ENCODE data around the gene CIDEB. TPM values are rescaled to one million over a fixed set of nuclear protein-coding genes. Genes with fewer than 3 reads are reported as not detected.

Gene CIDEB
- total and polyA plus RNA-seq, 2 of the 8 experiments (the other 6 are each of a cell fraction or from before 2014, with no cell fraction given), result 0.11 TPM; not detected in 1

DNA sequence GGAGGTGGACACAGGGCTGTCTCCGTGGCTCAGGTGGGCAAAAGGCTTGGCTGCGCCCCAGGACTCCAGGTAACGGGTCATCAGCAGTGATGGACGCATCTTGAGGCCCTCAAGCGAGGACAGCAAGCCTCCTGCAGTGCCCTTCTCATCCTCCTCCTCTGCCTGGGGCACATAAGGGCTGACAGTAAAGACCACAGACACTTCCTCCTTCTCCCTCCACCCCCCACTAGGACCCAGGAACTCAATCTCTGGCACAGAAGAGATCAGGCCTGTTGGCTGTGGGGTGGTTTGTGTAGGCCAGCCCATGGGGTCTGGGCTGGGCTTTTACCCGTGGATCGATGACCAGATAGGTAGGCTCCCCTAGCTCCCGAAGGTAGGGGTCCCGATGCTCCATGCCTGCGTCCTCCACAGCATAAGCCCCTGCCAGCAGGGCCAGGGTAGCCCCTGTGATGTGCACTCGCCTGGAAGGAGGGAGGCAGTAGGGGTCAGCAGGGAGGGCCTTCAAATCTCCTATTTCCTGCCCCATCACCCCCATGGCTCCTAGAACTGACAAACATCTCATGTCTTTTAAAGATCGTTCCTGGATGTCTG lies 21.4 kb upstream of the CIDEB start:
- Histone ChIP-seq H3K56ac (replicated peaks; ENCODE audit: insufficient read length, low read depth, low read length) (no peak overlapping the region), H3K79me2 (ENCODE audit: control insufficient read depth in 1 of 2, insufficient read depth in 2 of 2, low read length in 2 of 2) (no peaks in the 10 kb centered on the region), H3K18ac (ENCODE audit: extremely low read depth, low read length) (no peak overlapping the region), H3K23ac (ENCODE audit: insufficient read length) (no peak overlapping the region), H3K27ac (ENCODE audit: low read depth, low read length) (no peak overlapping the region), H2BK15ac (ENCODE audit: low read length) (peak overlapping the region; percentile 1; the same call in 1 of the 2 replicates), H2BK120ac (replicated peaks; ENCODE audit: low read depth, low read length) (no peak overlapping the region), H4K91ac (replicated peaks; ENCODE audit: insufficient read length, low read length) (no peak overlapping the region), H2BK5ac (ENCODE audit: low read depth, low read length) (no peak overlapping the region), H3K79me1 (ENCODE audit: low read depth, low read length) (no peaks in the 10 kb centered on the region), H3K4ac (replicated peaks; ENCODE audit: insufficient read length, low read depth, low read length) (no peak overlapping the region), H3K23me2 (ENCODE audit: low read depth, low read length) (peaks cover 8% of the 10 kb centered on the region), H4K20me1 (replicated peaks in 1 of 2; ENCODE audit: control insufficient read depth in 1 of 2, insufficient read depth in 2 of 2, low read length in 2 of 2) (no peaks in the 10 kb centered on the region), H2BK12ac (ENCODE audit: low read depth, low read length) (no peak overlapping the region), H3K4me3 (ENCODE audit: extremely low read depth in 1 of 4, insufficient read depth in 2 of 4, low read depth in 3 of 4, low read length in 4 of 4) (no peak overlapping the region), H4K5ac (ENCODE audit: insufficient read length, low read depth, low read length) (no peak overlapping the region), H3K9ac (replicated peaks in 1 of 4; ENCODE audit: extremely low read depth in 1 of 4, low read depth in 3 of 4, low read length in 3 of 4) (no peak overlapping the region), H2AFZ (ENCODE audit: low read length) (no peak overlapping the region), H3K36me3 (ENCODE audit: control insufficient read depth in 2 of 4, insufficient read depth in 4 of 4, low read length in 3 of 4) (no peaks in the 10 kb centered on the region), H2AK5ac (ENCODE audit: low read depth, low read length) (no peak overlapping the region), H3K14ac (ENCODE audit: insufficient read length) (no peak overlapping the region), H4K8ac (ENCODE audit: extremely low read depth, insufficient read depth, low read length) (no peak overlapping the region; the same call in none of the 2 replicates), H3K4me2 (ENCODE audit: insufficient read depth in 1 of 2, low read depth in 2 of 2, low read length in 2 of 2) (no peak overlapping the region), H3K4me1 (replicated peaks in 1 of 4; ENCODE audit: control insufficient read depth in 3 of 4, insufficient read depth in 4 of 4, low read length in 3 of 4) (peaks cover 0 to 6% (median 5%) of the 10 kb centered on the region in 4 experiments; a peak in 5 of 7 replicates), H3K9me3 (ENCODE audit: insufficient read depth in 2 of 2, low read depth in 1 of 2, low read length in 1 of 2) (no peaks in the 10 kb centered on the region), H2BK20ac (ENCODE audit: low read length) (no peak overlapping the region), H3K27me3 (replicated peaks in 1 of 4; ENCODE audit: control insufficient read depth in 3 of 4, extremely low read depth in 1 of 4, insufficient read depth in 3 of 4, low read length in 3 of 4) (peaks cover 12 to 59% (median 26%) of the 10 kb centered on the region in 4 experiments)
- POLR2A ChIA-PET (ENCODE audit: partially characterized antibody), result no interaction called here
- no peak for DNase-seq (ENCODE audit: low read depth in 1 of 2, low spot score in 2 of 2)
- 82% methylated on average over 12 of the region's 12 CpGs; no CpG with 5 or more reads in 1 of the 2 experiments for WGBS, 2 experiments (ENCODE audit: extremely low coverage in 1 of 2, insufficient coverage in 1 of 2, insufficient read length in 1 of 2, insufficient replicate concordance in 2 of 2, low coverage in 1 of 2, low lambda C conversion rate in 2 of 2, missing lambda C conversion rate in 1 of 2)
- no peak for FAIRE-seq
- CTCF ChIA-PET (ENCODE audit: partially characterized antibody), result interaction anchor here (0.6 to 27.8 kb wide), 15 partner anchors 8 to 98 kb away, joined by 3 to 664 read pairs (median 5); partner anchors contain the start of genes CBLN3, CIDEB, KHNYN and LTB4R
- TF ChIP-seq CEBPB (IDR thresholded peaks at IDR 0.05; ENCODE audit: low read depth, low read length) (no peak), BCL11A (IDR thresholded peaks at IDR 0.05; ENCODE audit: low read depth in 2 of 2, low read length in 2 of 2) (no peak), RBBP5 (IDR thresholded peaks at IDR 0.05; ENCODE audit: borderline replicate concordance, low read depth, low read length) (no peak), RFX5 (IDR thresholded peaks at IDR 0.05; ENCODE audit: borderline replicate concordance, low read depth, low read length) (no peak), CBX5 (IDR thresholded peaks at IDR 0.05; ENCODE audit: low read depth, low read length) (no peak), SP2 (IDR thresholded peaks at IDR 0.05; ENCODE audit: low read length) (no peak), KDM4A (IDR thresholded peaks at IDR 0.05; ENCODE audit: low read depth, low read length, severe bottlenecking) (no peak), MAX (IDR thresholded peaks at IDR 0.05) (no peak), RNF2 (IDR thresholded peaks at IDR 0.05; ENCODE audit: borderline replicate concordance, low read depth, low read length, missing control alignments, poor library complexity, severe bottlenecking) (no peak), SP1 (IDR thresholded peaks at IDR 0.05; ENCODE audit: low read depth, low read length) (no peak), CBX8 (IDR thresholded peaks at IDR 0.05; ENCODE audit: borderline replicate concordance, low read depth, low read length) (no peak)
- TF ChIP-seq, protein P1, sequence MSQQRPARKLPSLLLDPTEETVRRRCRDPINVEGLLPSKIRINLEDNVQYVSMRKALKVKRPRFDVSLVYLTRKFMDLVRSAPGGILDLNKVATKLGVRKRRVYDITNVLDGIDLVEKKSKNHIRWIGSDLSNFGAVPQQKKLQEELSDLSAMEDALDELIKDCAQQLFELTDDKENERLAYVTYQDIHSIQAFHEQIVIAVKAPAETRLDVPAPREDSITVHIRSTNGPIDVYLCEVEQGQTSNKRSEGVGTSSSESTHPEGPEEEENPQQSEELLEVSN (IDR thresholded peaks at IDR 0.05), result no peak
